Spleen (tissue), 7 donors: Measurements from ENCODE around the gene CHCHD1.

Experiments used
- CTCF ChIP-seq, 11 experiments: fragments of 200-600 bp in 7 of 11; fragments of 450-650 bp in 4 of 11; sonication (generic) in 4 of 11; IDR thresholded peaks in 8 of 11; conservative IDR thresholded peaks in 3 of 11; 1 replicate in 7 of 11; 2 replicates in 4 of 11; pipeline versions ENCODE4 v1.4.0 to v1.8.0; 2016 to 2021; ENCODE audit warnings: antibody characterized with exemption in 11 of 11, inconsistent platforms in 4 of 11, mild to moderate bottlenecking in 1 of 11
- POLR2A ChIP-seq, 3 donors: fragments of 450-650 bp; IDR thresholded peaks; one replicate each; pipeline ENCODE4 v1.5.1; 2017; ENCODE audit warnings: antibody characterized with exemption in 3 of 3, mild to moderate bottlenecking in 1 of 3
- donor health status: DM: no; HTN: no; CAD: no; lungs with moderate emphysema.
- donor health status: DM: no; HTN: no; CAD: no.
- donor health status: DM: no; HTN: no; CAD: no.

- no peak for TF ChIP-seq CTCF (IDR thresholded peaks at IDR 0.05 in 8 of 11, conservative IDR thresholded peaks at IDR 0.05 in 3 of 11)
- TF ChIP-seq POLR2A (IDR thresholded peaks at IDR 0.05), result no peak
Measured at GRCh38 chr10:73823391-73823790, 41.5 kb downstream of the CHCHD1 start.
